Activated T-cell treated with anti-CD3 and anti-CD28 coated beads, Interleukin-2, amount 50 U/mL, for 1 hour (primary cell): Measurements from ENCODE around the gene OR51E2.

ENCODE experiments used
- DNase-seq: peaks from one replicate; pipeline ENCODE4 v3.0.0-alpha.2; 2020

Gene OR51E2

DNA sequence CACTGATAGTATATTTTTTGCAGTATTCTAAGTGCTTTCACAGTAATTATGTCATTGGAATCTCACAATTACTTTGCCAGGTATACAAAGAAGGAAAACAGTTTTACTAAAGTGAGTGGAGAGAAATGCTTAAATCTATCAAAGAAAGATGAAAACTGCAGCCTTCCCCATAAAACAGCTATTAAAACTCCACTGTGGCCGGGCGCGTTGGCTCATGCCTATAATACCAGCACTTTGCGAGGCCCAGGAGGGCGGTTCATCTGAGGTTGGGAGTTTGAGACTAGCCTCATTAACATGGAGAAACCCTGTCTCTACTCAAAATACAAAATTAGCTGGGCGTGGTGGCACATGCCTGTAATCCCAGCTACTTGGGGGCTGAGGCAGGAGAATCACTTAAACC is 34.8 kb downstream of the OR51E2 start:
- DNase-seq: no peak

- no peak for DNase-seq
These were observed 38.8 kb downstream of the OR51E2 start for GRCh38 chr11:4658629-4659445.

GRCh38 chr11:4654635-4655369 is 42.9 kb downstream of the OR51E2 start:
- DNase-seq: no peak

GRCh38 chr11:4647766-4648165 is 49.9 kb downstream of the OR51E2 start:
- no peak for DNase-seq

DNA sequence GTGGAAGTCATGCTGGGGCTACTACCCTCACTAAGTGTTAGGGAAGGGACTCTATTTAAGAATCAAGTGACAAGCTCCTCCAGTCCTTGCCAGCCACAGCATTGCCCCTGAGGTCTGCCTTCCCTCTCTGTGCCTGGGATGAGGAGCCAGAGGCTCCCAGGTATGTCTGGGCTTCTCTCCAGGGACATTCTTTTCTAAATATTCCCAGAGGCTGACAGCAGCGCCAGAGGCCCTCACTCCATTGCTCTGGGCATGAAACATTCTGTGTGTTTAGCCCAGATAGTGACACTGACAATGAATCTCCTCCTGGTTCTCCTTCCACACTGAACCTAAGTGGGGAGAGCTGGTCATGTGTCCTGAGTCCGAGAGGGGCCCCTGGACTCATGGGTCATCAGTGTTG is 51.7 kb downstream of the OR51E2 start:
- no peak for DNase-seq

DNA sequence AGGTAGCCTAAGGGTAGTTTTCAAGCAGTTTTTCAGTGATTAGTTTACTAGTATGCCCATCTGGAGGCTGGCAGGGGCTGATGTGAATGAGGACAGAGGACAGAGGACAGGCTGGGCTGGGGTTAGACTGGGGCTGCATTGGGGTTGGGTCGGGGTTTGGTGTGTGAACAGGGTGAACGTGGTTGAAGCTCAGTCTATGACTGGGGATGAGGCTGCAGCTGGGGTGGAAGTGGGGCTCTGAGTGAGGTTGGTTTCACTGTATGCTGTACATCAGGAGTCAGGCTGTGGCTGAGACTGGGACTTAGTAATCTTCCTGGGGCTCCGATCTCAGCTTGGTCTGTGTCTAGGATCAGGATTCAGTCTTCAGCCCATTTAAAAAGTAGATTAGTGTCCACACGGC is 53.4 kb downstream of the OR51E2 start:
- DNase-seq: no peak

GRCh38 chr11:4643682-4644081 is 54.0 kb downstream of the OR51E2 start, which contains the start of gene OR51E1:
TSS of gene OR51E1 (plus strand) at chr11:4643982. CDS start at chr11:4652527, 8,545 bp downstream.
- no peak for DNase-seq

GRCh38 chr11:4643076-4643475 is 54.6 kb downstream of the OR51E2 start:
- DNase-seq: no peak

GRCh38 chr11:4642043-4642442 is 55.6 kb downstream of the OR51E2 start:
- no peak for DNase-seq

DNA sequence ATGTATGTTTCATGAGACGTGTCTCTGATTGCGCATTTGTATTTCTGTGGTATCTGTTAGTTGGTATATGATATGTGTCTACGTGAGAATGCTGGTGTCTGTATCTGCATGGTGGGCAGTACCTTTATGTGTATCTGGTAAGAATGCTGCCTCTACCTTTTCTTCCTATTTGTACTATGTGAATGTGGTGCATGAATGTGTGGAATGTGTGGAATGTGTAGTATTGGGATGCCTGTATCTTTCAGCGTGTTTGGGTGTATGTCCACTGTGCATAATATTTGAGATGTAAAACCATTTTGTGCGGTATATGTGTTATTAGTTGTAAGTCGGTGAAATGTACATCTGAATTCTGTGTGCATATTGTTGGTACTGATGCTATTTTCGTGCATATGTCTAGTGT is 56.2 kb downstream of the OR51E2 start:
- no peak for DNase-seq

- DNase-seq: no peak
These were observed 57.7 kb downstream of the OR51E2 start for GRCh38 chr11:4639931-4640330.

- DNase-seq: no peak
These were observed 60.0 kb downstream of the OR51E2 start for GRCh38 chr11:4637662-4638047.

GRCh38 chr11:4636962-4637661 is 60.5 kb downstream of the OR51E2 start, which contains the start of gene OR51D1:
TSS of gene OR51D1 (plus strand) at chr11:4637477. CDS start at chr11:4639791, 2,314 bp downstream.
- peak; percentile 68 for DNase-seq

GRCh38 chr11:4636136-4636535 is 61.5 kb downstream of the OR51E2 start:
- DNase-seq: no peak
